ENCODE data around the gene CDH5.

The CDH5 gene

GRCh38 chr16:66374176-66374575, 7.7 kb downstream of the CDH5 start:
- Histone ChIP-seq H3K27ac (ENCODE audit: low read depth, low read length, poor library complexity, severe bottlenecking) (no peak overlapping the region), H2AFZ (ENCODE audit: low read length) (no peak overlapping the region), H3K27me3 (ENCODE audit: insufficient read depth, low read length) (no peaks in the 10 kb centered on the region), H3K9me2 (ENCODE audit: low read depth, low read length) (no peaks in the 10 kb centered on the region), H3K79me2 (ENCODE audit: insufficient read depth, low read length) (no peaks in the 10 kb centered on the region), H4K20me1 (ENCODE audit: insufficient read depth, low read length) (no peaks in the 10 kb centered on the region), H3K4me3 (ENCODE audit: low read depth, low read length, poor library complexity, severe bottlenecking) (no peak overlapping the region), H3K4me2 (ENCODE audit: low read length) (no peak overlapping the region), H3K36me3 (ENCODE audit: insufficient read depth, low read length) (no peaks in the 10 kb centered on the region), H3K9ac (ENCODE audit: low read length) (no peak overlapping the region), H3F3A (ENCODE audit: insufficient read depth, low read length) (no peaks in the 10 kb centered on the region), H3K9me3 (ENCODE audit: low read length) (no peaks in the 10 kb centered on the region), H3K4me1 (ENCODE audit: insufficient read depth, low read length, severe bottlenecking) (no peaks in the 10 kb centered on the region)
- TF ChIP-seq CTCF (IDR thresholded peaks at IDR 0.05; ENCODE audit: low read length) (no peak), EZH2 (IDR thresholded peaks at IDR 0.05; ENCODE audit: borderline replicate concordance, low read length) (no peak)

GRCh38 chr16:66375451-66375850, 9.0 kb downstream of the CDH5 start:
- Histone ChIP-seq H3K4me2 (ENCODE audit: low read length) (no peak overlapping the region), H3F3A (ENCODE audit: insufficient read depth, low read length) (no peaks in the 10 kb centered on the region), H3K9me2 (ENCODE audit: low read depth, low read length) (no peaks in the 10 kb centered on the region), H3K4me1 (ENCODE audit: insufficient read depth, low read length, severe bottlenecking) (no peaks in the 10 kb centered on the region), H4K20me1 (ENCODE audit: insufficient read depth, low read length) (no peaks in the 10 kb centered on the region), H3K27me3 (ENCODE audit: insufficient read depth, low read length) (no peaks in the 10 kb centered on the region), H3K27ac (ENCODE audit: low read depth, low read length, poor library complexity, severe bottlenecking) (no peak overlapping the region), H3K36me3 (ENCODE audit: insufficient read depth, low read length) (no peaks in the 10 kb centered on the region), H3K79me2 (ENCODE audit: insufficient read depth, low read length) (no peaks in the 10 kb centered on the region), H3K9me3 (ENCODE audit: low read length) (no peaks in the 10 kb centered on the region), H3K4me3 (ENCODE audit: low read depth, low read length, poor library complexity, severe bottlenecking) (no peak overlapping the region), H3K9ac (ENCODE audit: low read length) (no peak overlapping the region), H2AFZ (ENCODE audit: low read length) (no peak overlapping the region)
- TF ChIP-seq EZH2 (IDR thresholded peaks at IDR 0.05; ENCODE audit: borderline replicate concordance, low read length) (no peak), CTCF (IDR thresholded peaks at IDR 0.05; ENCODE audit: low read length) (no peak)

GRCh38 chr16:66376114-66376513, 9.6 kb downstream of the CDH5 start:
- TF ChIP-seq CTCF (IDR thresholded peaks at IDR 0.05; ENCODE audit: low read length) (no peak), EZH2 (IDR thresholded peaks at IDR 0.05; ENCODE audit: borderline replicate concordance, low read length) (no peak)
- H3K36me3 ChIP-seq (ENCODE audit: insufficient read depth, low read length) = no peaks in the 10 kb centered on the region
- no peak overlapping the region for H3K4me3 ChIP-seq (ENCODE audit: low read depth, low read length, poor library complexity, severe bottlenecking)
- no peak overlapping the region for H3K27ac ChIP-seq (ENCODE audit: low read depth, low read length, poor library complexity, severe bottlenecking)
- no peak overlapping the region for H3K9ac ChIP-seq (ENCODE audit: low read length)
- no peaks in the 10 kb centered on the region for H3K4me1 ChIP-seq (ENCODE audit: insufficient read depth, low read length, severe bottlenecking)
- H3F3A ChIP-seq (ENCODE audit: insufficient read depth, low read length) = no peaks in the 10 kb centered on the region
- H4K20me1 ChIP-seq (ENCODE audit: insufficient read depth, low read length) = no peaks in the 10 kb centered on the region
- H2AFZ ChIP-seq (ENCODE audit: low read length) = no peak overlapping the region
- H3K27me3 ChIP-seq (ENCODE audit: insufficient read depth, low read length) = no peaks in the 10 kb centered on the region
- H3K9me2 ChIP-seq (ENCODE audit: low read depth, low read length) = no peaks in the 10 kb centered on the region
- H3K9me3 ChIP-seq (ENCODE audit: low read length) = no peaks in the 10 kb centered on the region
- H3K79me2 ChIP-seq (ENCODE audit: insufficient read depth, low read length) = no peaks in the 10 kb centered on the region
- H3K4me2 ChIP-seq (ENCODE audit: low read length) = no peak overlapping the region

All from OCI-LY1 (cell line).